Stimulated activated CD8-positive, alpha-beta memory T cell treated with anti-CD3 and anti-CD28 coated beads, Interleukin-12 subunit alpha, Interleukin-12 subunit beta, amount 100 ng/mL, for 24 hours (primary cell): ENCODE data around the gene ADAMTS12.
"Not testable (repeated sequence)": the region's sequence is repeated elsewhere in the genome, so short reads cannot be mapped to it uniquely, and the experiment has no call there.

Source experiments
- DNase-seq: peaks from one replicate; pipeline ENCODE4 v3.0.0-alpha.2; 2020; ENCODE audit errors: extremely low read depth

The ADAMTS12 gene

GRCh38 chr5:33592245-33592644, 299.5 kb downstream of the ADAMTS12 start:
- no peak for DNase-seq

- peak; percentile 1 for DNase-seq
Observed at GRCh38 chr5:33588654-33589372, 303.0 kb downstream of the ADAMTS12 start.

- DNase-seq: no peak
Observed at GRCh38 chr5:33583332-33583731, 308.5 kb downstream of the ADAMTS12 start.

GRCh38 chr5:33582417-33582816, 309.4 kb downstream of the ADAMTS12 start:
- no peak for DNase-seq

- no peak for DNase-seq
Observed at GRCh38 chr5:33579789-33580188, 312.0 kb downstream of the ADAMTS12 start.

- DNase-seq: no peak
Observed at GRCh38 chr5:33579152-33579551, 312.6 kb downstream of the ADAMTS12 start.

GRCh38 chr5:33576726-33577590, 314.8 kb downstream of the ADAMTS12 start:
- DNase-seq: no peak

- no peak for DNase-seq
Observed at GRCh38 chr5:33565324-33565723, 326.5 kb downstream of the ADAMTS12 start.

GRCh38 chr5:33563983-33564908, 327.5 kb downstream of the ADAMTS12 start:
- no peak for DNase-seq

GRCh38 chr5:33563530-33563929, 328.3 kb downstream of the ADAMTS12 start:
- no peak for DNase-seq

- no peak for DNase-seq
Observed at GRCh38 chr5:33558489-33558888, 333.3 kb downstream of the ADAMTS12 start.

GRCh38 chr5:33557605-33558004, 334.2 kb downstream of the ADAMTS12 start:
- no peak for DNase-seq

GRCh38 chr5:33556330-33557328, 335.2 kb downstream of the ADAMTS12 start:
- DNase-seq: no peak

- no peak for DNase-seq
Observed at GRCh38 chr5:33549982-33550567, 341.7 kb downstream of the ADAMTS12 start.

- not testable (repeated sequence) for DNase-seq
Observed at GRCh38 chr5:33539790-33540189, 352.0 kb downstream of the ADAMTS12 start.

GRCh38 chr5:33539212-33539611, 352.6 kb downstream of the ADAMTS12 start:
- no peak for DNase-seq

GRCh38 chr5:33538201-33538600, 353.6 kb downstream of the ADAMTS12 start:
- no peak for DNase-seq

- no peak for DNase-seq
Observed at GRCh38 chr5:33537240-33537639, 354.6 kb downstream of the ADAMTS12 start.

- DNase-seq: no peak
Observed at GRCh38 chr5:33536802-33537201, 355.0 kb downstream of the ADAMTS12 start.

GRCh38 chr5:33531824-33532223, 360.0 kb downstream of the ADAMTS12 start:
- DNase-seq: no peak

GRCh38 chr5:33531037-33531298, 360.8 kb downstream of the ADAMTS12 start:
- no peak for DNase-seq
